AG09319 (cell line): ENCODE measurements around the gene BAIAP2L2.

ENCODE experiments used
- DNase-seq: peaks from one replicate; pipeline ENCODE4 v3.0.0-alpha.2; 2010; ENCODE audit warnings: low read depth; ENCODE audit errors: extremely low read depth
- TF ChIP-seq, protein P1 (sequence below): IDR thresholded peaks from 2 replicates; pipeline ENCODE4 v1.5.1; 2011; ENCODE audit warnings: low read depth, mild to moderate bottlenecking, inconsistent platforms, low read length, moderate library complexity

BAIAP2L2 gene

DNA sequence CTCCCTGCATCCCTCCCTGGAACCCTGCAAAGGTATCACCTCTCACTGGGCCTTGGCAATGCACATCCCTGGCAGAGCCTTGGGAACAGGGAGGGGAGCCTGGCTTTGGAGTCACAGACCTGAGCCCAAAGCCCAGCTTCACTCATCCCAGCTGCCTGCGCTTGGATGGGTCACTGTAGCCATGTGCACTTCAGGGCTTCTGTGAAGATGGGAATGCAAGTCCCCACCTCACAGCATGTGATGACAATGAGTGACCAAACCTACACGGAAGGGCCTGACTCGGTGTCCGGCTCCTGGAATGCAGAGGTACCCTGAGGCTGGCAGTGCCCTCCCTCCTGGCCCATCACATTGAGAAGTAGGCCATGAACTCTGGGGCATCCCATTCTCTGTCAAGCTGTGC, 22.8 kb upstream of the BAIAP2L2 start:
- TF ChIP-seq, protein P1, sequence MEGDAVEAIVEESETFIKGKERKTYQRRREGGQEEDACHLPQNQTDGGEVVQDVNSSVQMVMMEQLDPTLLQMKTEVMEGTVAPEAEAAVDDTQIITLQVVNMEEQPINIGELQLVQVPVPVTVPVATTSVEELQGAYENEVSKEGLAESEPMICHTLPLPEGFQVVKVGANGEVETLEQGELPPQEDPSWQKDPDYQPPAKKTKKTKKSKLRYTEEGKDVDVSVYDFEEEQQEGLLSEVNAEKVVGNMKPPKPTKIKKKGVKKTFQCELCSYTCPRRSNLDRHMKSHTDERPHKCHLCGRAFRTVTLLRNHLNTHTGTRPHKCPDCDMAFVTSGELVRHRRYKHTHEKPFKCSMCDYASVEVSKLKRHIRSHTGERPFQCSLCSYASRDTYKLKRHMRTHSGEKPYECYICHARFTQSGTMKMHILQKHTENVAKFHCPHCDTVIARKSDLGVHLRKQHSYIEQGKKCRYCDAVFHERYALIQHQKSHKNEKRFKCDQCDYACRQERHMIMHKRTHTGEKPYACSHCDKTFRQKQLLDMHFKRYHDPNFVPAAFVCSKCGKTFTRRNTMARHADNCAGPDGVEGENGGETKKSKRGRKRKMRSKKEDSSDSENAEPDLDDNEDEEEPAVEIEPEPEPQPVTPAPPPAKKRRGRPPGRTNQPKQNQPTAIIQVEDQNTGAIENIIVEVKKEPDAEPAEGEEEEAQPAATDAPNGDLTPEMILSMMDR: no peak
- no peak for DNase-seq

DNA sequence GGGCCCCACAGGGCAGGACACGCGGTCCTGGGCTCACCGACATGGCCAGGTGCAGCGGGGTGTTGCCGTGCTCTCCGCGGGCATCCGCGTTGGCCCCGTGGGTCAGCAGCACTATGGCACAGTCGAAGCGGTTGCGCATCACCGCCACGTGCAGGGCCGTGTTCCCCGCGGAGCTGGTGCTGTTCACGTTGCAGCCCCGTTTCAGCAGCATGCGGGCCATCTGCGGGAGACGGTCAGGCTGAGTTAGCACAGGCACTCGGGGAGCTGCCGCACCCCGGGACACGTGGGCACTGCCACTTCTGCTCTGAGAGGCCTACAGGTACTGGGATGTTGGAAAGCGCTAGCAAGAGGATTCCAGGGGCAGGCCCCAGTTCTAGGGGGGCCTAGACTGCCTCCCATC, 22.3 kb upstream of the BAIAP2L2 start:
- TF ChIP-seq, protein P1: no peak
- DNase-seq: no peak

DNA sequence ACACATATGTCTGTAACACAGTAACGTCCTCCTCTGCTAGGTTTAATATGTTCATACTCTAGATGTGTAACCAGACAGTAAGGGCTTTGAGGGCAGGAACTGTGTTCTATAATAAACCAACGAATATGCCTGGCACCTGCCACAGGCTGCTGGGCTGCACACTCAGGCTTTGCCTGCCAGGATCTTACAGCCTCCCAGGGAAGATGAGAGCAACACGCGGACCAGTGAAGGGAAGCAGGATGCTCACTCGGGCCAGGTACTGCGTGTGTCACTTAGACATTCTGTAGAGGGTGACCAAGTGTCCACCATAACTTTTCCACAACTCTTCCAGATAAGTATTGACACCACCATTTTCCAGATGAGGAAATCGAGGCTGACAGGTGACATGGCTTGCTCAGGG, 21.7 kb upstream of the BAIAP2L2 start:
- TF ChIP-seq, protein P1: no peak
- DNase-seq: no peak

DNA sequence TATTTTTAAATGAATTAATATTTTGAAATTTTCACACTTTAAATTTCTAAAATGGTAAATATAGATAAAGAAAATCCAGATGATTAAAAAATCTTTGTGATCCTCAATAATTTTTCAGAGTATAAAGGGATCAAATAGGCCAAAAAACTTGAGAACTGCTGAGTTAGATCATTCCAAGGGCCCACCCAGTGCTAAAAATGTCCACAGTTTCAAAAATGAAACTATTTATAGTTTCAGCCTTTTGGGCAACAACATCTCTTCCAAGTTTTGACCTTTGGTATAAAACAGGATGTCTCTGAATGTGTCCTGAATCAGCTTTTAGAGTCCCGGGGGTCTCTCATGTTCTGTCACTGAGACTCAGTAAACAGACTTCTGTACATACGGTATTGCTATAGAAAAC, 20.9 kb upstream of the BAIAP2L2 start:
- TF ChIP-seq, protein P1: no peak
- no peak for DNase-seq

DNA sequence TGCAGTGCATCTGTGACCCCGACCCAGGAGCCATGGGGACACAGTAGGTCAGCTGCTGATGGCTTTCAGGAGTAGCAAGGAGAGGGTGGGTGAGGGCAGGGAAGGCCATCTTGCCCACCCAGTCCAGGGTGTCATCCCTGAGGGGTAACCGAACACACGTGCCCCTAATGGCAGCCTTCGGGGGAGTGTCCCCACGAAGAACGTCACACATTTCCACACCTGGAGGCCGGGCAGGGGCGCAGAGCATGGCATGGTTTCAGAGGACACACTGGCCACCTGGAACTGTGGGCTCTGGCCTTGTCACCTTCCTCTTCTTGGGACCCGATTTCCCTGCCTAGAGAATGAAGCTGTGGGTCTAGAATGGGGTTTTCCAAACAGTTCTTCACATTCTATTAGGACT, 19.4 kb upstream of the BAIAP2L2 start:
- no peak for DNase-seq
- TF ChIP-seq, protein P1: no peak

DNA sequence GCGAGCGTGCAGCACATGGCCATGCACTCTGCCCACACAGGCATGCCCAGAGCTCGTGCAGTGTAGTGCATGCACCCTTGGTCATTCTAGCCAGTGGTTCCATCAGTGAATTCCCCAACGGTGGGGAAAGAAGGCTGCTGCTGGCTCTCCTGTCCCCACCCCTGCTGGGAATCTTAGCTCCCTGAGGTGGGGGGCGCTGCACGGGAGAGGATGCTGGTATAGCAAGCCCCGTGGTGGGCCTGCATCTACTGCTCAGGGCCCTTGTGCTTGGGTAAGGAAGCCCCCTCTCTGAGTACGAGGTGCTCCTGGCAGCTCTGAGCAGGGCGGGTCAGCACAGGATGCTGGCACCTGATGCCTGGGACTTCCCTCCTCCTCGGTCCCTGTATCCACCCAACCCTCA, 18.5 kb upstream of the BAIAP2L2 start:
- TF ChIP-seq, protein P1: no peak
- DNase-seq: no peak

DNA sequence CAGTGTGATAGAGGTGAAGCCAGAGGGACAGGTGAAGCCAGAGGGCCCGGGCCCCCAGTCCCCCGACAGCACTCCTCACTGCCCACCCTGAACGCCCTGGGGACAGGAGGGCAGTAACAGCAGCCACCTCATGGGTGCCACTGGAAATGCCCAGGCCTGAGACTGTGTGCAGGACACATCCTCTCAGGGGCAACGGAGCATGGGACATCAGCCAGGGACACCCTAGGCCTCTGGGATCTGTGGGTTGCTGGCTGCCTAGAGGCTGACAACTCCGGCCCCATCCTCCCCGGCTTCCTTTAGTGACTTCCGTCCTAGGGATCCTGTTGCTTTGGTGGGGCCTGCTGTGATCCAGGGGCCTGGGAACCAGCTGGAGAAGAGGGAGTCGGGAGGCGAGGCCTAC, 17.4 kb upstream of the BAIAP2L2 start:
- TF ChIP-seq, protein P1: no peak
- no peak for DNase-seq
